ENCODE results near the gene TENT5C. TPM values are rescaled to one million over a fixed set of nuclear protein-coding genes. Genes with fewer than 3 reads are reported as not detected.

Gene TENT5C
- 1.1 and 2.2 TPM in 2 replicates for total RNA-seq

GRCh38 chr1:117605774-117606648, at the start of gene TENT5C:
TENT5C (plus strand) TSS chr1:117606048; CDS start chr1:117622869, 16,821 bp downstream.

Other genes with a start within 250 kb of the TENT5C start
- 58.2 and 74.9 TPM in 2 replicates for gene MAN1A2, start 238.6 kb upstream of the TENT5C start, total RNA-seq

All from aortic smooth muscle cell (primary cell).